RWPE1 (cell line): ENCODE measurements around the gene ETV7.

Experiments used
- CTCF ChIA-PET: fragments of 350-600 bp; sonication (Branson Sonifier 250); formaldehyde crosslinking; extraction: SDS; loops from one replicate; lab custom pipeline; 2021; lab: Yijun Ruan, JAX
- POLR2A ChIA-PET: fragments of 400-600 bp; formaldehyde crosslinking; extraction: SDS; loops from one replicate; lab custom pipeline; 2020; ENCODE audit warnings: antibody characterized with exemption; ENCODE audit not compliant: low non-redundant PET; lab: Yijun Ruan, JAX
- DNase-seq: peaks from one replicate; pipeline ENCODE4 v3.0.0; 2012; ENCODE audit warnings: low spot score
- H3K27ac ChIP-seq: fragments of 450-650 bp; 2 replicates; pipeline ENCODE4 v1.5.1; 2017
- CTCF ChIP-seq: fragments of 450-650 bp; conservative IDR thresholded peaks from 2 replicates; pipeline ENCODE4 v1.5.1; 2017; ENCODE audit warnings: low read depth, mild to moderate bottlenecking

Gene ETV7

GRCh38 chr6:36374972-36375371 lies 12.5 kb downstream of the ETV7 start:
- DNase-seq = no peak
- TF ChIP-seq CTCF = no peak
- H3K27ac ChIP-seq = no peak overlapping the region
- ChIA-PET CTCF (interaction anchor here (0.7 kb wide), 1 partner anchor 230 kb away, joined by 6 read pairs; no protein-coding TSS in a partner anchor), POLR2A (no interaction called here)

- DNase-seq = no peak
- CTCF ChIA-PET = interaction anchor here (0.7 kb wide), 1 partner anchor 230 kb away, joined by 6 read pairs; no protein-coding TSS in a partner anchor
- H3K27ac ChIP-seq = no peak overlapping the region
- POLR2A ChIA-PET = interaction anchor here (0.7 kb wide), 1 partner anchor 13 kb away, joined by 5 read pairs; no protein-coding TSS in a partner anchor
- no peak for TF ChIP-seq CTCF
Measured at GRCh38 chr6:36374194-36374593, 13.3 kb downstream of the ETV7 start.

GRCh38 chr6:36373368-36374019 lies 14.0 kb downstream of the ETV7 start:
- no peak for DNase-seq
- ChIA-PET POLR2A (interaction anchor here (0.7 kb wide), 1 partner anchor 14 kb away, joined by 5 read pairs; no protein-coding TSS in a partner anchor), CTCF (no interaction called here)
- no peak overlapping the region for H3K27ac ChIP-seq
- TF ChIP-seq CTCF = no peak

GRCh38 chr6:36372088-36372487 lies 15.4 kb downstream of the ETV7 start:
- POLR2A ChIA-PET = no interaction called here
- CTCF ChIA-PET = no interaction called here
- no peak overlapping the region for H3K27ac ChIP-seq
- no peak for DNase-seq
- no peak for TF ChIP-seq CTCF

- no peak overlapping the region for H3K27ac ChIP-seq
- POLR2A ChIA-PET = no interaction called here
- DNase-seq = no peak
- no peak for TF ChIP-seq CTCF
- CTCF ChIA-PET = no interaction called here
Measured at GRCh38 chr6:36371211-36371610, 16.3 kb downstream of the ETV7 start.

GRCh38 chr6:36370638-36371037 lies 16.8 kb downstream of the ETV7 start:
- H3K27ac ChIP-seq = no peak overlapping the region
- no peak for DNase-seq
- ChIA-PET CTCF (no interaction called here), POLR2A (no interaction called here)
- TF ChIP-seq CTCF = no peak
